Activated CD8-positive, alpha-beta T cell treated with anti-CD3 and anti-CD28 coated beads, Interleukin-2, amount 10 ng/mL, durations not matched to agents 7 days and 5 days (primary cell): ENCODE results near the gene CNGA3. TPM values are rescaled to one million over a fixed set of nuclear protein-coding genes. Genes with fewer than 3 reads are reported as not detected.

Experiments
- total RNA-seq, 2 experiments: library from RNA; stranded (reverse); gene quantifications; one replicate each; pipeline ENCODE4 v1.2.3, GENCODE V29; 2021

The CNGA3 gene
- total RNA-seq, 2 experiments from 2014 or later = not detected

Other genes starting within 250 kb of the CNGA3 start
- 100 to 1,000 TPM; 152 to 157 TPM for gene INPP4A, start 98.4 kb downstream of the CNGA3 start, total RNA-seq